Measurements from ENCODE around the gene NUP62.

- TF ChIP-seq CTCF (IDR thresholded peaks at IDR 0.05 in 8 of 11, conservative IDR thresholded peaks at IDR 0.05 in 3 of 11), result no peak
- peak in 1 of 3 donors; percentile 37 for TF ChIP-seq POLR2AphosphoS5 (IDR thresholded peaks at IDR 0.05)
- no peak for TF ChIP-seq POLR2A (IDR thresholded peaks at IDR 0.05)
Measured at GRCh38 chr19:49972841-49973240, 43.5 kb upstream of the NUP62 start.

Data from spleen (tissue), 7 donors.